Fibroblast of lung (primary cell): Measurements from ENCODE around the gene AKT2. TPM values are rescaled to one million over a fixed set of nuclear protein-coding genes. Genes with fewer than 3 reads are reported as not detected.

Experiments
- DNase-seq, 2 donors: peaks; one replicate each; pipeline versions ENCODE4 v3.0.0 to v3.0.0-alpha.2; 2010; ENCODE audit warnings: low read depth in 2 of 2
- H2AFZ ChIP-seq: 2 replicates; pipeline ENCODE4 v1.5.1; 2012; ENCODE audit warnings: low read length, control low read depth, inconsistent platforms
- H3K27ac ChIP-seq: 2 replicates; pipeline ENCODE4 v1.5.1; 2011; ENCODE audit warnings: low read length, control low read depth; ENCODE audit not compliant: insufficient read depth
- H3K27me3 ChIP-seq: 2 replicates; pipeline ENCODE4 v1.5.1; 2011; ENCODE audit warnings: mild to moderate bottlenecking, low read length; ENCODE audit not compliant: control insufficient read depth, insufficient read depth
- H3K36me3 ChIP-seq: 2 replicates; pipeline ENCODE4 v1.5.1; 2011; ENCODE audit warnings: low read length; ENCODE audit not compliant: control insufficient read depth, insufficient read depth
- H3K4me1 ChIP-seq: 2 replicates; pipeline ENCODE4 v1.5.1; 2011; ENCODE audit warnings: low read length; ENCODE audit not compliant: control insufficient read depth, insufficient read depth; ENCODE audit errors: extremely low read depth
- H3K4me2 ChIP-seq: 2 replicates; pipeline ENCODE4 v1.5.1; 2011; ENCODE audit warnings: low read length, control low read depth; ENCODE audit not compliant: insufficient read depth; ENCODE audit errors: extremely low read depth
- H3K4me3 ChIP-seq, 4 experiments: fragments of 200-600 bp in 1 of 4; sonication (generic) in 1 of 4; replicated peaks in 1 of 4; 2 replicates each; pipeline ENCODE4 v1.5.1; 2011 to 2016; ENCODE audit warnings: low read length in 4 of 4, low read depth in 3 of 4, mild to moderate bottlenecking in 3 of 4, control low read depth in 2 of 4, inconsistent platforms in 1 of 4, mixed read lengths in 1 of 4; ENCODE audit not compliant: insufficient read depth in 1 of 4; ENCODE audit errors: control extremely low read depth in 1 of 4
- H3K79me2 ChIP-seq: 2 replicates; pipeline ENCODE4 v1.5.1; 2012; ENCODE audit warnings: mild to moderate bottlenecking, low read length, inconsistent platforms; ENCODE audit not compliant: control insufficient read depth, insufficient read depth
- H3K9ac ChIP-seq: 2 replicates; pipeline ENCODE4 v1.5.1; 2011; ENCODE audit warnings: mild to moderate bottlenecking, low read length, control low read depth; ENCODE audit not compliant: insufficient read depth
- H3K9me3 ChIP-seq: 2 replicates; pipeline ENCODE4 v1.5.1; 2012; ENCODE audit warnings: low read depth, low read length; ENCODE audit not compliant: control insufficient read depth, insufficient read depth
- H4K20me1 ChIP-seq: 2 replicates; pipeline ENCODE4 v1.5.1; 2011; ENCODE audit warnings: low read length; ENCODE audit not compliant: control insufficient read depth, insufficient read depth; ENCODE audit errors: extremely low read depth
- EZH2 ChIP-seq: IDR thresholded peaks from 2 replicates; pipeline ENCODE4 v1.5.1; 2012; ENCODE audit warnings: low read length, control low read depth, mild to moderate bottlenecking; ENCODE audit errors: missing control alignments
- polyA plus RNA-seq, 2 donors: library from polyadenylated mRNA; depleted of rRNA in 1 of 2; stranded (reverse) in 1 of 2; unstranded in 1 of 2; fragments of >200 nt; gene quantifications; 2 replicates each; pipeline ENCODE4 v1.2.1, GENCODE V29; 2011 to 2012; ENCODE audit warnings: missing spikeins in 1 of 2
- total RNA-seq: library from RNA; depleted of rRNA; stranded (reverse); fragments of >200 nt; gene quantifications from 2 replicates; pipeline ENCODE4 v1.2.1, GENCODE V29; 2014
- TF ChIP-seq, protein P1 (sequence below), 2 donors: IDR thresholded peaks in 1 of 2; conservative IDR thresholded peaks in 1 of 2; 1 replicate in 1 of 2; 2 replicates in 1 of 2; pipeline ENCODE4 v1.5.1; 2011 to 2012; ENCODE audit warnings: low read length in 2 of 2, control low read depth in 1 of 2, inconsistent platforms in 1 of 2, low read depth in 1 of 2, mild to moderate bottlenecking in 1 of 2

AKT2 gene
- total and polyA plus RNA-seq, 2 donors (not counting 1 experiment from before 2014, with no cell fraction given): 76.0 to 81.5 TPM

DNA sequence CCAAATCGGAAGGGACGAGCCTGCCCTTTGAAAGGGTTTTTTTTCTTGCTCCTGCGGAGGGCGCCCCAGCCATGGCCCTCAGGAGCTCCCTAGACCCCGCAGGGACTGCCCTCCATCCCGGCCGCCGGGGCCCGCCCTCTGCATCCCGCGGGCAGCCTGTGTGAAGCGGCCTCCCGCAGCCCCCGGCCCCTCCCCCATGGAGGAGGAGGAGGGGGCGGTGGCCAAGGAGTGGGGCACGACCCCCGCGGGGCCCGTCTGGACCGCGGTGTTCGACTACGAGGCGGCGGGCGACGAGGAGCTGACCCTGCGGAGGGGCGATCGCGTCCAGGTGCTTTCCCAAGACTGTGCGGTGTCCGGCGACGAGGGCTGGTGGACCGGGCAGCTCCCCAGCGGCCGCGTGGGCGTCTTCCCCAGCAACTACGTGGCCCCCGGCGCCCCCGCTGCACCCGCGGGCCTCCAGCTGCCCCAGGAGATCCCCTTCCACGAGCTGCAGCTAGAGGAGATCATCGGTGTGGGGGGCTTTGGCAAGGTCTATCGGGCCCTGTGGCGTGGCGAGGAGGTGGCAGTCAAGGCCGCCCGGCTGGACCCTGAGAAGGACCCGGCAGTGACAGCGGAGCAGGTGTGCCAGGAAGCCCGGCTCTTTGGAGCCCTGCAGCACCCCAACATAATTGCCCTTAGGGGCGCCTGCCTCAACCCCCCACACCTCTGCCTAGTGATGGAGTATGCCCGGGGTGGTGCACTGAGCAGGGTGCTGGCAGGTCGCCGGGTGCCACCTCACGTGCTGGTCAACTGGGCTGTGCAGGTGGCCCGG, 93.1 kb downstream of the AKT2 start:
- H3K4me1 ChIP-seq: no peaks in the 10 kb centered on the region
- H2AFZ ChIP-seq: peak overlapping the region; percentile 19
- H3K27me3 ChIP-seq: no peaks in the 10 kb centered on the region
- TF ChIP-seq, protein P1, sequence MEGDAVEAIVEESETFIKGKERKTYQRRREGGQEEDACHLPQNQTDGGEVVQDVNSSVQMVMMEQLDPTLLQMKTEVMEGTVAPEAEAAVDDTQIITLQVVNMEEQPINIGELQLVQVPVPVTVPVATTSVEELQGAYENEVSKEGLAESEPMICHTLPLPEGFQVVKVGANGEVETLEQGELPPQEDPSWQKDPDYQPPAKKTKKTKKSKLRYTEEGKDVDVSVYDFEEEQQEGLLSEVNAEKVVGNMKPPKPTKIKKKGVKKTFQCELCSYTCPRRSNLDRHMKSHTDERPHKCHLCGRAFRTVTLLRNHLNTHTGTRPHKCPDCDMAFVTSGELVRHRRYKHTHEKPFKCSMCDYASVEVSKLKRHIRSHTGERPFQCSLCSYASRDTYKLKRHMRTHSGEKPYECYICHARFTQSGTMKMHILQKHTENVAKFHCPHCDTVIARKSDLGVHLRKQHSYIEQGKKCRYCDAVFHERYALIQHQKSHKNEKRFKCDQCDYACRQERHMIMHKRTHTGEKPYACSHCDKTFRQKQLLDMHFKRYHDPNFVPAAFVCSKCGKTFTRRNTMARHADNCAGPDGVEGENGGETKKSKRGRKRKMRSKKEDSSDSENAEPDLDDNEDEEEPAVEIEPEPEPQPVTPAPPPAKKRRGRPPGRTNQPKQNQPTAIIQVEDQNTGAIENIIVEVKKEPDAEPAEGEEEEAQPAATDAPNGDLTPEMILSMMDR (conservative IDR thresholded peaks at IDR 0.05 in 1 of 2, IDR thresholded peaks at IDR 0.05 in 1 of 2; ENCODE audit: low read depth in 1 of 2, low read length in 2 of 2): no peak
- TF ChIP-seq EZH2: no peak
- H3K79me2 ChIP-seq: no peaks in the 10 kb centered on the region
- no peaks in the 10 kb centered on the region for H4K20me1 ChIP-seq
- DNase-seq: peak; percentile 21 to 25
- H3K9me3 ChIP-seq: no peaks in the 10 kb centered on the region
- H3K4me2 ChIP-seq: peak overlapping the region; percentile 95
- peak overlapping the region; percentile 5 for H3K27ac ChIP-seq
- H3K9ac ChIP-seq: peak overlapping the region; percentile 51
- H3K4me3 ChIP-seq: peak overlapping the region; percentile 33 to 96 (median 76)
- H3K36me3 ChIP-seq: no peaks in the 10 kb centered on the region

DNA sequence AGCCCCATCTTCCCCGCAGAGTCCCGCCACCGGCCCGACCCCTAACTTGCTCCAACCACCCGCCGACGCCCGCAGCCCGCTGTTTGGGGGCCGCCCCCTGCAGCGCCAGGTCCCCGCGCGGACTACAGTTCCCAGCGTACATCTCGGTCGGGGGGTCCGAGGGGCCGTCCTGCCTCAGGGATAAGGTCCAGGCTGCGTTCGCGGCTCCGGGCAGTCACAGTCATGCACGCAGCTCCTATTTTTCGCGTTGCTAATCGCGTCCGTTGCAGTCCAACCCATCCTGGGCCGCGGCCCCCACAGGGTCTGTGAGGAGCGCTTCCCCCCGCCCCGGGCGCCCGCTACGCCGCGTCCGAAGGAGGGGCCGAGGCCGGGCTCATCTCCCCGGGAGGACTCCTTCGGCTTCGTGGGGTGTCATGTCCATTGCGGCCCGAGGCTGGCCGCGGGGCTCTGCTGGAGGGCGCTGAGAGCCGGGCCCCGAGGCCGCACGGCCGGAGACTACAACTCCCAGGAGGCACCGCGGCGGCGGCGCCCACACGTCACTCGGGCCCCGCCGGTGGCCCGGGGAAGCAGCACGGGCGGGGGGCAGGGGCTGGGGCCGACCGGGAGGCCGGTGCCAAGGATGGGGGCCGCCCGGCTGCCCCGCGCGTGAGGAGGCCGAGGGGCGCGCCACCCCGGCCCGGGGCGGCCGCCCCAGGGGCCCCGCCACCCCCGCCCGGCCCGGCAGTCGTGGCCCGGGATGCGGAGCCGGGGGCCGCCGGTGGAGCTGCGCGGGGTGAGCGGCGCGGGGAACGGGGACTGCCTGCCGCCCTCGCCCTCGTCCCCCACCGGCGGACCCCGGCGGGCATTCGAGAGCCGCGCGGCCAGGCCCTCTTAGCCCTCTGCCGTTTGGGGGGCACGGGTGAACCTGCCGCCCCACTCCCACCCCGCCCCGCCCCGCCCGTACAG, 94.0 kb downstream of the AKT2 start, which contains the start of gene MAP3K10:
Gene MAP3K10 (plus strand): TSS at position 536 of the 945 bp plus-strand sequence. CDS start 606 bp downstream, outside the sequence.
- no peaks in the 10 kb centered on the region for H3K27me3 ChIP-seq
- H3K4me1 ChIP-seq: no peaks in the 10 kb centered on the region
- H2AFZ ChIP-seq: peak within 1 kb of the TSS; percentile 98
- TF ChIP-seq EZH2: no peak
- TF ChIP-seq, protein P1 (conservative IDR thresholded peaks at IDR 0.05 in 1 of 2, IDR thresholded peaks at IDR 0.05 in 1 of 2; ENCODE audit: low read depth in 1 of 2, low read length in 2 of 2): no peak
- peak within 1 kb of the TSS; percentile 88 for H3K27ac ChIP-seq
- peak; percentile 61 to 67 for DNase-seq
- H3K4me3 ChIP-seq: peak within 1 kb of the TSS; percentile 77 to 97 (median 90)
- H3K36me3 ChIP-seq: no peaks in the 10 kb centered on the region
- no peaks in the 10 kb centered on the region for H3K79me2 ChIP-seq
- H3K4me2 ChIP-seq: peak within 1 kb of the TSS; percentile 95
- no peaks in the 10 kb centered on the region for H3K9me3 ChIP-seq
- H4K20me1 ChIP-seq: no peaks in the 10 kb centered on the region
- H3K9ac ChIP-seq: peak within 1 kb of the TSS; percentile 76

DNA sequence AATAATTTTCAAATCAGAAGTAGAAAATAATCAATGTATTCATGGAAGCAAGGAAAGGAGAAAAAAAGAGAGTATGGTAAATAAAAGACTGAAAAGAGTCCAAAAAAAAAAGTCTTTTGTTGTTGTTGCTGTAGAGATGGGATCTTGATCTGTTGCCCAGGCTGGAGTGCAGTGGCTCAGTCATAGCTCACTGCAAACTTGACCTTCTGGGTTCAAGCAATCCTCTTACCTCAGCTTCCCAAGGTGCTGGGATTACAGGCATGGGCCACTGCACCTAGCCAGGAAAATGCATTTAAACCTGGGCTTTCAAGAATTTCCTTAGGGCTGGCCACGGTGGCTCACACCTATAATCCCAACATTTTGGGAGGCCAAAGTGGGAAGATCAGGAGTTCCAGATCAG, 100.9 kb downstream of the AKT2 start:
- no peak for DNase-seq
- TF ChIP-seq EZH2: no peak
- TF ChIP-seq, protein P1 (conservative IDR thresholded peaks at IDR 0.05 in 1 of 2, IDR thresholded peaks at IDR 0.05 in 1 of 2; ENCODE audit: low read depth in 1 of 2, low read length in 2 of 2): no peak
- no peaks in the 10 kb centered on the region for H3K36me3 ChIP-seq
- no peak overlapping the region for H3K27ac ChIP-seq
- no peaks in the 10 kb centered on the region for H3K9me3 ChIP-seq
- H3K9ac ChIP-seq: no peak overlapping the region
- H3K4me2 ChIP-seq: no peak overlapping the region
- H3K4me1 ChIP-seq: no peaks in the 10 kb centered on the region
- no peak overlapping the region for H2AFZ ChIP-seq
- H3K79me2 ChIP-seq: no peaks in the 10 kb centered on the region
- no peak overlapping the region for H3K4me3 ChIP-seq
- no peaks in the 10 kb centered on the region for H4K20me1 ChIP-seq
- peaks cover 2% of the 10 kb centered on the region for H3K27me3 ChIP-seq
